ENCODE measurements around the gene PHC2.

- peak; percentile 95 to 99 (median 97) for TF ChIP-seq CTCF (IDR thresholded peaks at IDR 0.05)
- TF ChIP-seq POLR2A (IDR thresholded peaks at IDR 0.05): no peak
Measured at GRCh38 chr1:33295450-33296081, 135.3 kb downstream of the PHC2 start.
